ENCODE measurements around the gene LCNL1.

GRCh38 chr9:136954270-136955083, 28.3 kb upstream of the LCNL1 start:
- TF ChIP-seq BCL3 (CRISPR knock-in tag; IDR thresholded peaks at IDR 0.05) (no peak), RAD21 (CRISPR knock-in tag; IDR thresholded peaks at IDR 0.05) (no peak)
